Retina (tissue), 1 donor: ENCODE data around the gene ASB7.
"Not testable (repeated sequence)": the region's sequence is repeated elsewhere in the genome, so short reads cannot be mapped to it uniquely, and the experiment has no call there.

Source experiments
- DNase-seq: peaks from one replicate; pipeline ENCODE4 v3.0.0-alpha.2; 2016

ASB7 gene

GRCh38 chr15:100653608-100654007, 51.2 kb downstream of the ASB7 start:
- no peak for DNase-seq

DNA sequence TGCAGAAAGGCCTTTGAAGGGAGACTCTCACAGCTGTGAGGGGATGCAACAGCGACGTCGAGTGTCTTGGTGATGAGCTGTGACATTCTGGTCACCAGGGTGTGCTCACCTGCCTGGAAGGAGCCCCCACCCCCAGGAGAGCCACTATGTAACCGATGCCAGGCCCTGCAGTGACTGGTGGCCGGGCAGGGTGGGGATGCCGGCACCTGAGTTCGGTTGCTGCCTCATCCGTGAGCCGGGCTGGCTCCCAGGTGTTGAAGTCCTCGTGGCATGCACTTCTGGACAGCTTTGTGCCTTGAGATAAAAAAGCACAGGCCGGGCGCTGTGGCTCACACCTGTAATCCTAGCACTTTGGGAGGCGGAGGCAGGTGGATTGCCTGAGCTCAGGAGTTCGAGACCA, 56.5 kb downstream of the ASB7 start:
- DNase-seq, result no peak

DNA sequence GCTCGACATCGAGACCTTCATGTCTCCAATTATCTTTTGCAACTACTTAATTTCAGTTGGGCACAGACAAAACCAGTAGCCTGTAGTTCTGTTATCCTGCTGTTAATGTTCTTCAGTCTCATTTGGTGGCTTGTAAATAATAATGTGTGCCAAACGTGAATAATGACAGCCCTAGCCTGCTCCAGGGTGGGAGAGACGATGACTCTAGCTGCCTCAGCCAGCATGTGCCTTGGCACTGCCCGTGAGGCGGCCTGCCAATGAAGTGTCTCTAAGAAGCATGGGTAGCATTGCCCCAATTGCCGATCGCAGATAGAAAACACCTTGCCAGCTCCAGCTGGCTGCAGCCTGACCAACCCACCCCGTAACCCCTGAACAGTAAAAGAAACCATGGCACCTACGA, 58.8 kb downstream of the ASB7 start:
- no peak for DNase-seq

DNA sequence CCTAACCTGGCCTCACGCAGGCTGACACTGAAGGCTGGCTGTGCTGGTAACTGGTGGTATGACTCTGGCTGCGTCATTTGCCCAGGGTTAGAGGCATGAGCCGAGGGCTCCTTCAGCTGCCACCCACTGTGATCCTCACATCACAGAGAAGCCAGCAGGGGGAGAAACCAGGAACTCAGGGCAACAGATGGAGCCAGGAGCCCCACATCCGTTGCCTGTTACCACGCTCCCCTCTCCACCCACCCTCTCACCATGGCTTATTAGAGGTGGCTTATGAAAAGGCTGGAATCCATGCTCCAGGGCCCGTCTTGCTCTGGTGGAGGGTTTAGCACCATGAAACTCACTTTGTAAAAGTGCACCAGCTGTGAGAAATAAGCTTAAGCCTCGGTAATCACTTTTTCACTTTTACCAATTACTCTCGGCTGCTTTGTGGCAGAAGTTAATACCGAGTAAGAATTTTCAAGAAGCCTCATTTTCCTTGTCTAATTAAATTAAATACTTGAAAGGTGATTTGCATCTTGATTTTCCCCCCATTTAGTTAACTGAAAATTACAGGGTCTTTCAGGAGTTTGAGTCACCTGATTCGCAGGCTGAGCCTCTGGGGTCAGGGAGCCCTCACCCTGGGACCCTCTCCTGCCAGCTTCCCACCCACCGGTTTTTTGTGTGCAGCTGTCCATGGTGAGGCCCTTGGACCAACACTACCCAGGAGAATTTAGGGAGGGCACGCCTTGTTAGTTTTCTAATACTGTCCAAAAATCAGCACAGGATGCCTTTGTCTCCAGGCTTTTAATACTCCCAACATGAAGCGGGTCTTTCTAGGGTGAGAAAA, 60.9 kb downstream of the ASB7 start:
- peak; percentile 67 for DNase-seq

GRCh38 chr15:100663915-100664281, 61.5 kb downstream of the ASB7 start:
- DNase-seq, result no peak

DNA sequence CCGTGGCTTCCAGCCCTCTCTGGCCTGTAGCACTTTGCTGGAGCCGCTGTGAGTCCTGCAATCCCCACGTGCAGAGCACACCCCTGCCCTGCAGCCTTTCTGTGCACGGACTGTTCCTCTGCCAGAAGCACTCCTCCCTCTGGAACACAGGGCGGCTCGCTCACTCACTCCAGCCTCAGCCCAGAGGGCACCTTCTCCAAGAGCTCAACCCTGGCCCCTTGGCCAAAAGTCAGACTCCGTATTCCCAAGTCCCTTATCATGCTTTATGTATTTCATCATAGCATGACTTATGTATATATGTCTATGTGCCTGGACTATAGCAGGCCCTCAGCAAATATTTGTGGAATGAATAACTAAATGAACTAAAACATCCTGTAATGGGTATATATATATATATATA, 63.2 kb downstream of the ASB7 start:
- no peak for DNase-seq

GRCh38 chr15:100667405-100668347, 65.3 kb downstream of the ASB7 start:
- DNase-seq, result peak; percentile 40

- DNase-seq, result no peak
Observed at GRCh38 chr15:100668348-100668745, 66.0 kb downstream of the ASB7 start.

DNA sequence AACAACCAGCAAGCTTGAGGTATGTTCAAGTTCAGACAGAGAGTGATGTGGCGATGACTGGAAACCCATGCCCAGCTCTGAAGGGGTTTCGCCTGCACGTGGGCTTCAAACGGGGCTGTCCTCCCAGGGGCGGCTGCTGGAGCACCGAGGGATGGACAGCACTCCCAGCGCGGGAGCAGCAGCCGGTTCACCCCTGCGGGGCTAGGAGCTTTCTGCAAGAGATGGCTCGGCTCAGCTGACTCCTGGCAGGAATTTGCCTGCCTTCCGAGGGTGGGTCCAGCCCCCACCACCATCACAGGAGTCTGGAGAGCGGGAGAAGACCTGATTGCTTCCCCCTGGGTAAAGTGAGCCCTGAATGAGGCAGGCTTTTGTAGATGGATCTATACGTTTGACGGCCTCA, 66.9 kb downstream of the ASB7 start:
- no peak for DNase-seq

DNA sequence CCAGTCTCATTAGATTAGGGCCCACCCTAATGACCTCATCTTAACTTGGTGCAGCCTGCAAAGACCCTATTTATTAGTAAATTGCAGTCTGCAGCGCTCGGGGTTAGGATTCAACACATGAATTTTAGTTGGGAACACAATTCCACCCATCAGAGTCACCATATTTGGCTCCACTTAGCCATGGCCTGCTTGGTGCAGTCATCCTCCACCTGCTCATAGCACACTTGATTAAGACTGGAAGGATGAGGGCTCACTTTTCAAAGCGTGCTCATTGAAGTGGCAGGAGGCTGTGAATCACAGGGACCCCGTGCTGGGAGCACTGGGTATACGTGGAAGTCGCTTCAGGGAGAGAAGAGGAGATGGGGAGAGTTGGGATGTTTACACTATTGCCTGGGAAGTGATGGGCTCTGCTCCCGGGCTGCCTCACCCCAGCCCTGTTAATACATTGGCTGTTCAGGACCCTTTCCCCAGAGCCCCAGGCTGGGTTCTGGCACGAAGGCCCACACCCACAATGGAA, 68.2 kb downstream of the ASB7 start:
- no peak for DNase-seq

DNA sequence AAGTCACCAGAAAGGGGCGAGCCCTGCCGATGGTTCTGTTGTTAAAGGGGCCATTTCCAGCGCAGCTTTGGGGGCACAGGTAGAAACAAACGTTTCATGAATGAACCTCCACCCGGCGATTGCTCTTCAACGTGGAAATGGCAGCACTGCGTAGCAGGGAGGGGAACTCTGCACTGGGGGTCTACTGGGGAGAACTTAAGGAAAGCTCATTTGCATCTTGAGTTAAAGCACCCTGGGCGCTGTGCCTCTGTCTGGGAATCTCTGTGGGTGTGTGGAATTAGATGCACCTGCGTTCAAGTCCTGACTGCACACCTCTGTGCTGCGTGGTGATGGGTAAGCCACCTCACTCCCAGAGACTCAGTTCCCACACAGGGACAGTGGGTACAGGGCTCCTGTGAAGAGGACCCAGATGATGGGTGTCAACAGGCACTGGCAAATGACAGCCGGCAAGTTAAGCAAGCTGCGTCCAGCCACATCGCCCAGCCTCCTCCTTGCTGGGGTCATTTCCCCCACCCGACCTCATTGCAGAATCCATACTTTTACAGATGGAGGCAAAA, 68.8 kb downstream of the ASB7 start:
- DNase-seq, result no peak

- DNase-seq, result no peak
Observed at GRCh38 chr15:100671858-100672543, 69.6 kb downstream of the ASB7 start.

GRCh38 chr15:100672959-100673358, 70.6 kb downstream of the ASB7 start:
- DNase-seq, result no peak

- DNase-seq, result not testable (repeated sequence)
Observed at GRCh38 chr15:100679151-100679550, 76.8 kb downstream of the ASB7 start.

DNA sequence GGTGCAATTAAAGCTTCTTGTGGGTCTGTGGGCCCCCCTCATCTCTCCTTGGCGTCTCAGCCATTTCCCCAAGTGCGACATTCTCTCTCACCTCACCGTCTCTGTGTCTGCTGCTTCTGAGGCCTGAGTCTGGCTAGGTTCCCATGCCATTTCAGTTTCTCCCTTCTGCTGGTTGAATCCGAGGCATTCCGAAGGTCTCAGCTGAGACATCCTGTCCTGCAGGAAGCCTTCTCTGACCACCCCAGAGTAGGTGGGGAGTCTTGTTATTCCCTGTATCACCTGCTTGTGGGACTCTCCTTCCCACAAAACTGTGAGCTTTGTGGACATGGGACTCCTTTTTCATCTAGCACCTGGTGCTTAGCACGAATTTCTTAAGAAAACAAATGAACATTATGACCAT, 78.3 kb downstream of the ASB7 start:
- no peak for DNase-seq

- DNase-seq, result no peak
Observed at GRCh38 chr15:100681335-100681746, 79.0 kb downstream of the ASB7 start.

DNA sequence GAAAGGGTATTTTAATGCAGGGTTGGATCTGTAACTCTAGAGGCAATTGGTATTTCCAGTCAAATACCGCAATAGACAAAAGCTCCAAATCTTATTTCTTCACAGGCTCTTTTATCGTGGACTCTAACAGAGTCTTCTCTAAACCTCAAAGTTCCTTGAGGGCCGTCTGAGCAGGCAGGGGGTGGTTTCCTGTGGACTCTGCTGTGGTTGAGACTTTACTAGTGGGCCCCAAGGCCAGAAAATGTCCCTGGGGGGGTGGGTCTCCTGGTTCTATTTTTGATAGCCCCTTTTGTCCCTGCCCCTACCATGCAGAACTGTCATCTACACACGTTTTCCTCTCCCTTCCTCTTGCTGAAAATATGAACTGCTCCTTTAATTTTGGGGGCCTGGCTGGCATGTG, 80.1 kb downstream of the ASB7 start:
- no peak for DNase-seq

DNA sequence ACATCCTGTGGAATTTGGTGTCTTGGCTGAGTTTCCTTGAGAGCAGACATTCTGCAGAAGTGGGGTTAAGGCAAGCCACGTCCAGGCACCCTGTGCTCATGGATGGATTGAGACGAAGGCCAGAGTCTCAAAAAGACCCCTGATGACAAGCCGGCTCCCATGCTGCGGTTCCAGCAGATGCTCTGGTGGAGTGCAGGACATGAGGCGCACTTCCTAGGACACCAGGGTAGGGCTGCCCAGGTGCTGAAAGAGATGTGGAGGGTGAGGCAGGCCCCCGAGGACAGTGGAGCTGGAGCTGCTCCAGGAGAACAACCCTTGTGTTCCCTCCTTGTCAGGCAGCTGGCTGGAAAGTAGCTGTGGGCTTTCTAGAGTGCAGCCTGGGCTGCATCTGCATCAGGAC, 81.0 kb downstream of the ASB7 start:
- DNase-seq, result no peak

DNA sequence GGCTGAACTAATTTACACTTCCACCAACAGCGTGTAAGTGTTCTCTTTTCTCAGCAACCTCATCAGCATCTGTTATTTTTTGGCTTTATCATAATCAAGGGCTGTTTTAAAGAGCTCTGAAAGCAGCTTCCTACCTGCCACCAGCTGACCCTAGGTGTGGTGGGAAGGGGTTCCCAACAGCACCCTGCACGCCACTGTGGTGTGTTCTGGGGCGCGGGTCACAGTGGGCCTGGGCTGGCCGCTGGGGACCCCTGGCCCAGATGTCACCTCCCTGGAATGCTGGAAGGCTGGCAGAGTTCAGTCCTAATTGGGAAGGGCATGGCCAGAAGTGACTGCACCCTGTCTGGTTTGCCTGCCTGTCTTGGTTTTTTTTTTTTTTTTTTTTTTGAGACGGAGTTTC, 82.2 kb downstream of the ASB7 start:
- no peak for DNase-seq

GRCh38 chr15:100686021-100686724, 83.8 kb downstream of the ASB7 start:
- DNase-seq, result no peak

GRCh38 chr15:100686725-100687473, 84.5 kb downstream of the ASB7 start:
- no peak for DNase-seq
